NCI-H146 treated with DMSO at 0.1 percent for 48 hours (cell line): Measurements from ENCODE around the gene ABCC3.
"Not testable (repeated sequence)": the region's sequence is repeated elsewhere in the genome, so short reads cannot be mapped to it uniquely, and the experiment has no call there.

ENCODE experiments used
- DNase-seq: peaks from one replicate; lab custom pipeline; 2025; ENCODE audit not compliant: unreplicated experiment; lab: John Stamatoyannopoulos, UW

Gene ABCC3

GRCh38 chr17:50665838-50666237, 31.2 kb downstream of the ABCC3 start:
- DNase-seq: no peak

- no peak for DNase-seq
Observed at GRCh38 chr17:50666316-50666715, 31.6 kb downstream of the ABCC3 start.

GRCh38 chr17:50667259-50668024, 32.8 kb downstream of the ABCC3 start:
- DNase-seq: no peak

DNA sequence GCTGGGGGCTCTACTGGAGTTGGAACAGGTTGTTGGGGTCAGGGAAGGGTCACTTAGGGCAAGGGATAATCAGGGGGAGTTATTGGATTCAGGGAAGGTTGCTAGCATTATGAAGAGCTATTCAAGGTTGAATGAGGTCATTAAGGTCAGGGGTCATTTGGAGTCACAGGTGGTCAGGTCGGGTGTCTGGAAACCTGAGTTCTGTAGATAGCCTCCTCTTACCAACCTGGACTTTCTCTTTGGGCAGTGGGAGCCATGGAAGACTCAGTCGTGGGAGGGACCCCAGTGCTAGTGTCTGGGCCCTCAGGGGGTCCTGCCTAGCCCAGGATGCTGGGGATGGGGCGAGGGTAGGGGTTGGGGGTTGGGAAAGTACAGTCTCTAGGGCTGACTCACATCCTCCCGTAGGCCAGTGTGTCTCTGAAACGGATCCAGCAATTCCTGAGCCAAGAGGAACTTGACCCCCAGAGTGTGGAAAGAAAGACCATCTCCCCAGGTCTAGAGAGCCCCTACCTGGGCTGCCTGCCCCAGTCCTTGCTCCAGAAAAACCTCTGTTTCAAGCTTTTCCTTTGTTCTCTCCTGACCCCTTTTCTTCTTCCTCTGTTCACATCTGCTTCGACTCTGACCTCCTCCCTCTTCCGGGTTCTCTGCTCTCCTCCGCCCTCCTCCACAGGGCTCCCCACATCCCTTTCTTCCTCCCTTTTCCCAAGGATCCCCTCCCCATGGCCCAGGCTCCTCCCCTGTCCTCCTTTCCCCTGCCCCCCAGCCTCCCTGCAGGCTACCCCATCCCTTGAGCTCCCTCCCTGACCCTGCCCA, 33.5 kb downstream of the ABCC3 start:
- no peak for DNase-seq

- DNase-seq: no peak
Observed at GRCh38 chr17:50668838-50669581, 34.3 kb downstream of the ABCC3 start.

- no peak for DNase-seq
Observed at GRCh38 chr17:50672071-50672470, 37.4 kb downstream of the ABCC3 start.

DNA sequence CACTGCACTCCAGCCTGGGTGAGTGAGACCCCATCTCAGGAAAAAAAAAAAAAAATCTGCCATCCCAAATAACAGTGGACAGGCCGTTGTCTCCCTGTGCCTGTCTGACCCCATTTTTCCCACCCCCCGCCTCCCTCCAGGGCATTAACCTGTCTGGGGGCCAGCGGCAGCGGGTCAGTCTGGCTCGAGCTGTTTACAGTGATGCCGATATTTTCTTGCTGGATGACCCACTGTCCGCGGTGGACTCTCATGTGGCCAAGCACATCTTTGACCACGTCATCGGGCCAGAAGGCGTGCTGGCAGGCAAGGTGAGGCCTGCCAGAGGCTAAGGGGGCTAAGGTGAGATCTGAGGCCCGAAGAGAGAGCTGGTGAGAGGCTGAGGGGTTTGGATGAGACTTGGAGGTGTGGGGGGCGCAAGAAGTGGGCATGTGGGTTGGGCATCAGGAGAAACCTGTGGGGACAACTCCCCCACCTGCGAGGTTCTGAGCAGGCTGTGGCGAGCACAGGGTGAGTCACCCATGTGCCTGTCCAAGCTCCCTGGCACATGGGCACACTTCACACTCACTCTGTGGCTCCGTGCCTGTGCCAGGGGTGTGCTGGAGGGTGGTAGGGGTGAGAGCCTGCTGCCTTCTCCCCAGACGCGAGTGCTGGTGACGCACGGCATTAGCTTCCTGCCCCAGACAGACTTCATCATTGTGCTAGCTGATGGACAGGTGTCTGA, 38.3 kb downstream of the ABCC3 start:
- no peak for DNase-seq

GRCh38 chr17:50675190-50675589, 40.5 kb downstream of the ABCC3 start:
- DNase-seq: no peak

DNA sequence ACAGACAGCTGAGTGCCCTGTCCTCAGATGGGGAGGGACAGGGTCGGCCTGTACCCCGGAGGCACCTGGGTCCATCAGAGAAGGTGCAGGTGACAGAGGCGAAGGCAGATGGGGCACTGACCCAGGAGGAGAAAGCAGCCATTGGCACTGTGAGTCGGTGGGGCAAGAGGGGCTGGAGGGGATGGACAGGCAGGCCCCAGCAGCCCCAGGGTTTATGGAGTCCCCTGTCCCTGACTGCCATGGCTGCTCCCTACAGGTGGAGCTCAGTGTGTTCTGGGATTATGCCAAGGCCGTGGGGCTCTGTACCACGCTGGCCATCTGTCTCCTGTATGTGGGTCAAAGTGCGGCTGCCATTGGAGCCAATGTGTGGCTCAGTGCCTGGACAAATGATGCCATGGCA, 40.9 kb downstream of the ABCC3 start:
- DNase-seq: no peak

DNA sequence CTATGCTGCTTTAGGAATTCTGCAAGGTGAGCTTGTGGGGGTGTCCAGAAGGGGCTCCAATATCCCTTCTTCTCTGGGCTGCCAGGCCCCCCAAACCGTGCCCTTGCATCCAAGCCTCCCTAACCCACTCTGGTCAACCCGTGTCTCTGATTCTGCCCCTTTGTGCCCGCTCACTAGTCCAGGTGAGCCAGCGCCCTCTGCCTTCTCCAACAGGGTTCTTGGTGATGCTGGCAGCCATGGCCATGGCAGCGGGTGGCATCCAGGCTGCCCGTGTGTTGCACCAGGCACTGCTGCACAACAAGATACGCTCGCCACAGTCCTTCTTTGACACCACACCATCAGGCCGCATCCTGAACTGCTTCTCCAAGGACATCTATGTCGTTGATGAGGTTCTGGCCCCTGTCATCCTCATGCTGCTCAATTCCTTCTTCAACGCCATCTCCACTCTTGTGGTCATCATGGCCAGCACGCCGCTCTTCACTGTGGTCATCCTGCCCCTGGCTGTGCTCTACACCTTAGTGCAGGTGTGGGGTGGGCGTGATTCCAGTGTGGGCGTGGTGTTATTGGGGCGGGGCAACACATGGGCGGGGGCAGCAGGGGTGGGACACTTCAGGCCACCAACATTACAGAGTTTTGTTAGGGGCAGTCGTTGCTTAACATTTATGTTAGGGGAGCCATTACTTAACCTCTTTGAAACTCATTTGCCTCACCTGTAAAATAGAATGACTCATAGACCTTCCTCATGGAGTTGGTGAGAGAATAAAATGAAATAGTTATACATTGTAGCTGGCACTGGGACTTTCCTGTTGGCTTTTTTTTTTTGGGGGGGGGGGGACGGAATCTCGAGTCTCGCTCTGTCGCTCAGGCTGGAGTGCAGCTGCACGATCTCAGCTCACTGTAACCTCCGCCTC, 41.6 kb downstream of the ABCC3 start:
- DNase-seq: no peak

- no peak for DNase-seq
Observed at GRCh38 chr17:50677851-50678375, 43.2 kb downstream of the ABCC3 start.

DNA sequence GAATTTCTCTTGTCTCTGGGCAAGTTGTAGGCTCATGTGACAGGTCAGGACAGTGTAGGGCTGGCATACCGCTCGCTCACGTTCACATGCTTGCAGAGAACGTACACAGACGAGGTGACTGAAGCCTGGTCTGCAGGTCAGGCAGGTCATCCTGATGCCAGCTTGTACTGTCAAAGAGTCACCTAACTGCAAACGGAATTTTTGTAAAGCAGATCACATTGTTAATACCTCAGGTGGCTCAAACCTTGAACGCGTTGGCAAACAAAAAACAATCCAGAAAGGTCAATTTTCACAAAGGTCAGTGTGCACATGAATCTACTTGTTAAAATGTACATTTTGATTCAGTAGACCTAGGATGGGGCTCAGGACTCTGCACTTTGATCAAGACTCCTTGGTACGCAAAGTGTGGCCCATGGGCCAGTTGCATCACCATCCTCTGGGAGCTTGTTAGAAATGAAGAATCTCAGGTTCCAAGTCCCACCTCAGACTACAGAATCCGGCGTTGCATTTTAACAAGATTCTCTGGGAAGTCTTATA, 44.4 kb downstream of the ABCC3 start:
- DNase-seq: no peak

GRCh38 chr17:50680126-50680525, 45.4 kb downstream of the ABCC3 start:
- DNase-seq: no peak

- DNase-seq: not testable (repeated sequence)
Observed at GRCh38 chr17:50680543-50681262, 46.0 kb downstream of the ABCC3 start.

DNA sequence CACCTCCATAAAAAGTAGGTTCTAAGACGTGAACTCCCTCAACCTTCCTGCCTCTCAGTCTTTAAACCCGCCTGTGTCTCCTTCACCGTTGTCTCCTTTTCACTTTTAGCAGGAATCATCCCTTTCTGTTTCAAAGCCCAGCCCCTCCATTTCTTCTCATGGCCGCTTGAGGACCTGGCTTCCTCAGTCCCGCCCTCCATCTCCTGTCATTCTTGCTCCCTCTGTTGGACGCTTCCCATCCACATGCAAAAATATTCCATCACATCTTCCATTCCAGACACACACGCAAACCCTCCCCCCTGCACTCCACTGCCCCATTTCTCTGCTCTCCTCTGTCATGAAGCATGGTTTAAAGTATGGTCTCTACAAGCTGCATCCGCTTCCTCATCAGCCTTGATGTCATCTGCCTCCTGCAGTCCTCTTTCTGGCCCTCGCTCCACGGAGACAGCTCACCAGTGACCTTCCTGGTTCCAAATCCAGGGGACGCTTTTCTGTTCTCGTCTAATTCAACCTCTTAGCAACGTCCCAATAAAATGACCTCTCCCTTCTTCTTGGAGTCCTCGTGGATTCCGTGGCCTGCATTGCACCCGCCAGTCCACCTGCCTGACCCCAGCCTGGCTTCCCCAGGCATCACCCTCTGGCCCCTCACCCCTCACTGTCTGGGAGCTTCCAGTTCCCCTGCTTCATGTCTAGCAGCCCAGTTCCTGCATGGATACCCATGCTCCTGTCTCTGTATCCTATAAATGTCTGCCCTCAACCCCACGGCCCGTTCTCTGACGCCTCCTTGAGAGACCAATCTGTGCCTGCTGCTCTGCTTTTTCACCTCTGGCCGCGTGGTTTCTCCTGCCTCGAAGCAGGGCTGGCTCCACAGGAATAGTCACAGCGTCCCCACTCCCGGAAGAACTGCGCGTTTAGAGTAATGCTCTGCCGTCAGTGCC, 46.9 kb downstream of the ABCC3 start:
- peak; percentile 65 for DNase-seq

GRCh38 chr17:50682441-50682840, 47.8 kb downstream of the ABCC3 start:
- no peak for DNase-seq

DNA sequence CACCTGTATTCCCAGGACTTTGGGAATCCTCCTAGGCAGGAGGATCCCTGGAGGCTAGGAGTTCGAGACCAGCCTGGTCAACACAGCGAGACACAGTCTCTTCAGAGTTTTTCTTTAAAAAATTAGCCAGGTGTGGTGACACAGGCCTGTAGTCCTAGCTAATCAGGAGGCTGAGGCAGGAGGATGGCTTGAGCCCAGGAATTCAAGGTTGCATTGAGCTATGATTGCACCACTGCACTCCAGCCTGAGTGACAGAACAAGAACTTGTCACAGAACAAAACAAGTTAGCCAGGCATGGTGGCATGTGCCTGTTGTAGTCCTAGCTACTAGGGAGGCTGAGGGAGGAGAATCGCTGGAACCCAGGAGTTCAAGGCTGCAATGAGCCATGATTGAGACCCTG, 48.3 kb downstream of the ABCC3 start:
- DNase-seq: no peak
